ENCODE data around the gene OR7A10.

OR7A10 gene

DNA sequence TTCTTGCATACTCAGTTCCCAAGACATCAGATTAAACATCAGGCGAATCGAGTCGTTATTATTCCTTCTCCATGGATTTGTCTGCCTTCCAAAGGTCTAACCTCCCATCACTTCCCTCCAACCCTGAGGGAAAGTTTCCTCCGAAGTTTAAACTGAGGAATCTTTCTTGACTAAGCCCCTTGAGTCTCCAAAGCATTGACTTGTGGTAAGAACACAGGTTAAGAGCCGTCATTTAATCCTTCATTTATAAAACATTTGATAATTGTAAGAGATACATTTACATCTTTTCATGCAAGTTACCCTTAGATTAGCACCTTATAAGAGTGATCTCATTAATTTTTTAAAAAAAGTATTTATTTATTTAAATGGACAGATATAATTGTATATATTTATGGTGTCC, at the start of gene OR7A10:
Gene OR7A10 (minus strand): TSS at position 101 of the 400 bp plus-strand sequence. CDS start 7,045 bp downstream, outside the sequence.
- DNase-seq (ENCODE audit: low read depth in 2 of 2): no peak

DNA sequence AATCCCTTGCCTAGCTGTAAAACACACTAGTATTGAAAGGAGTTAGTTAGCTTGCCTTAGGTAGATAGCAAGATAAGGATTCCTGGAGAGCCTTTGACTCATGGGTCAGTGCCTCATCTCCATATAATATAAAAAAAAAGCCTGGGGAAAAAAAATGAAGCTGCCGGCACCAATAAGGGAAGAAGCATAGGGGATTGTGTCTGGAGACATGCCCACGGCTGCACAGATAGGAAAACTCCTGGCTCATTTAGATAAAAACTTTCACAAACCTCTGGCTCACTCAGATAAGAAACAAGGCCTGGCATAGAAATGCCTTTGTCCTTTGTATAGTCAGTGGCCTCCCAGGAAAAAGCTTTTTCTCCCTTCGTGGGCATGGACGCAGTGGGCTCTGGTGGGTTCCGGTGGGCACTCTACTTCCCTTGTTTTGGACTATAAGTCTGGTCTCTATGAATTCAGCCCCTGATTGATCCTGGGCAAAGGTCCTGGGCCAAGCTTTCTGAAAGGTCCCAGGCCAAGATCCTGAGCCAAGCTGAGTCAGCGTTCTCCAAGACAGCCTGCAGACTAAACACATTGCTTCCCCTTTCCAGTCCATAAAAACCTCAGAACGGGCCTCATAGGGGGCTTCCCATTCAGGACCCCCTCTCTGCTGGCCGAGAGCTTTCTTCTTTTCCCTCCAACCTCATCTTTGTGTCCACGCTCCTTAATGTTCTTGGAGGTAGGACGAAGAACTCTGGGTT, 42.1 kb upstream of the OR7A10 start:
- no peak for DNase-seq (ENCODE audit: low read depth in 2 of 2)

DNA sequence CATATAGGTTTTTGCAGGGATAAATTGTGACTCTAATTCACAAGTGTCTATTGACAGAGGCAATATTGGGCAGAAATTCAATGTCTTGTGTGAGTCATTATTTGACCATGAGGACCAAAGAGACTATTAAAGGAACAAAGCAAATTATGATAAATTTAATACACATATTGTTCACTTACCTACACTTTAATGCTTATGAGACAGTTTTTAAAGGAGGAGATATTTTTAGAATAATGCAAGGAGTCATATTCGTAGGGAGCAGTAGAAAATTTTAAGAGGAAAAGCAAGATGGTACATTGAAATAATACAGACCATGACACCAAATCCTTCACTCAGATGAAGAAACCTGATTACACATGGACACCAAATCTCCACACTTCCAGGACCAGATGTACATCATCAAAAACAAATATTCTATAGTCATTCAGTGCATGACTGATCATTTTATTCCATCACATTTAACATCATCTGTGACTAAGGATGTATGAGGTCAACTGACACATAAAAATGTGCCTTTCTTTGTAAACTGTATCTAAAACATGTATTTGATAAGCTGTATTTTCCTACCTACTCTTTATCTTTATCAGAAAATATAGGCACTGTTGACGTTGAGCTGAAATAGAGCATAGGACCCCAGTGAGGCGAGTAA, 41.4 kb upstream of the OR7A10 start:
- DNase-seq (ENCODE audit: low read depth in 2 of 2): no peak

DNA sequence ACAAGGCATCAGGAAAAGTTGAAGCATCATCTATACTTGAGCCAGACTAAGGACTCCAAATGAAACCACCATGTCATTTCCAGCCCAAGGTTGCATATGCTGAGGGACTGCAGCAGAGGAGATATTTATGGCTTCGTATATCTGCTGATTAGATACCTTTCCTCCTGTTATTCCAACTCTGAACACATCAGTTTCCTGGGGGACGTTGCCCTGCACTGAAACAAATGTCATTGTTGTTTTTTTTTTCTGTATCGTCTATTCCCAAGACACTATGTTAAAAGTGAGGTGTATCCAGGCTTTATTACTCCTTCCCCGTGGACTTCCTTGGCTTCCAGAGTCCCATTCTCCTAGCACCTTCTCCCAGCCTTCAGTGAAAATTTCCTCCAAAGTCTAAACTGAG, 37.3 kb upstream of the OR7A10 start, which contains the start of gene OR7A17:
Gene OR7A17 (minus strand): TSS at position 101 of the 400 bp plus-strand sequence. CDS start 4,777 bp downstream, outside the sequence.
- DNase-seq (ENCODE audit: low read depth in 2 of 2): no peak

- DNase-seq (ENCODE audit: low read depth in 2 of 2): no peak
Measured at GRCh38 chr19:14871619-14872230, 23.0 kb upstream of the OR7A10 start.

GRCh38 chr19:14868497-14868896, 19.8 kb upstream of the OR7A10 start:
- DNase-seq (ENCODE audit: low read depth in 2 of 2): no peak

DNA sequence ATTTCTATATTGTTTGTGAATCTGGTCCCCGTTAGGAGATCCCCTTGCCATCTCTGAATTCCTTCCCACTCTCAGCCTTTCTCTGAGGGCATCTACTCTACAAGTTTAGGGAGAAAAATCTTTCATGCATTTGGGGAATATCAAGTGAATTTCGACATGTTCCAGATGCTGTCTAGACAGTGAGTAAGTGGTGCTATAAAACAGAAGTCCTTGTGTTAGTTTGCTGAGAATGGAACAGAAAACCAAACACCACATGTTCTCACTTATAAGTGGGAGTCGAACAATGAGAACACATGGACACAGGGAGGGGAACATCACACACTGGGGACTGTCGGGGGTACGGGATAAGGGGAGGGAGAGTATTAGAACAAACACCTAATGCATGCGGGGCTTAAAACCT, 5.1 kb downstream of the OR7A10 start:
- DNase-seq (ENCODE audit: low read depth in 2 of 2): no peak

GRCh38 chr19:14843169-14843568, 5.6 kb downstream of the OR7A10 start:
- DNase-seq (ENCODE audit: low read depth in 2 of 2): no peak

DNA sequence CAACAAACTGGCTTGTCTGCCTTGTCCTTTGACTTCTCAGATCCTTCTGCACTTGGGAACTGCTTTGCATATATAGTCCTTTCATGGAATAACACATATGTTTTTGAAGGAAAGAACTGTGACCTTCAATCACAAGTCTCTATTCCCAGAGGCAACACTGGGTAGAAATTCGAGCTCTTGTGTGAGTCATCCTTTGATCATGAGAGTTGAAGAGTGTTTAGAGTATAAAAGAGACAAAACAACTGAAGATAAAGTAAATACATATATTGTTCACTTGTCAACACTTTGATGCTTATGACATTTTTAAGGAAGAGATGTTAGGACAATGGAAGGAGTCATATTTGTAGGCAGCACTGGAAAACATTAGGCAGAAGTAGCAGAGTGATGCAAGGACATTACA, 8.5 kb downstream of the OR7A10 start:
- no peak for DNase-seq (ENCODE audit: low read depth in 2 of 2)

GRCh38 chr19:14837391-14837790, 11.3 kb downstream of the OR7A10 start:
- no peak for DNase-seq (ENCODE audit: low read depth in 2 of 2)

- DNase-seq (ENCODE audit: low read depth in 2 of 2): no peak
Measured at GRCh38 chr19:14835011-14835410, 13.7 kb downstream of the OR7A10 start, which contains the start of the genes OR7A5 and OR7C1. TSS of gene OR7A5 (minus strand) at chr19:14835185. CDS start at chr19:14828241, 6,944 bp downstream. TSS of gene OR7C1 (minus strand) at chr19:14835185. CDS start at chr19:14800136, 35,049 bp downstream.

DNA sequence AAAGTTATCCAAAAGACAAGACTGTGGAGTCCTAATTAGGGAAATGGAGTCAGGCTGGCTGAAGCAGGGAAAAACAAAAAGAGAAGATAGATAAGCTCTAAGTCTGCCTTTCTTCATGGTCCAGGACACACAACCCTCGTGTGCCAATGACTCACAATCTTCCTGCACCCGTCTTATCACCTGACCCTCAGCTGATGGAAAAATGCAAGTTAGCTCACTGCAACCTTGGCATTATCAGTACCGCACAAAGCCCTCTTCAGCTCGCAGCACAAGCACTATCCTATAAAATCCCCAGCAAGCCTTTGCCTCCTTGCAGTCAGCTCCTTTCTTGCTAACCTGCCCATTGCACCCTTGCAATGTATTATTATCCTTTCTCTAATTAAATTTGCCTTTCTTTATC, 18.0 kb downstream of the OR7A10 start:
- no peak for DNase-seq (ENCODE audit: low read depth in 2 of 2)

- no peak for DNase-seq (ENCODE audit: low read depth in 2 of 2)
Measured at GRCh38 chr19:14826006-14826405, 22.7 kb downstream of the OR7A10 start.

DNA sequence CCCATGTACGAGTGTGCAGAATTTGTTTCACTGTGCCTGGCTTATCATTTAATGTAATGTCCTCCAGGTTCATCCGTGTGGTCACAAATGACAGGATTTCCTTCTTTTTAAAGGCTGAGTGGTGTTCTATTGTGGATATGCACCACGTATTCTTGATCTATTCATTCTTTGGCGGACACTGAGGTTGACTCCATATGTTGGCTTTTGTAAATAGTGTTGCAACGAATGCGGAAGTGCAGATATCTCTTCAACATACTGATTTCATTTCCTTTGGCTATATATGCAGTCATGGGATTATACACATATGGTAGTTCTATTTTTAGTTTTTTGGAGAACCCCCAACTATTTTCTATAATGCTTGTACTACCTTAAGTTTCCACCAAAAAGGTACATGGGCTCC, 26.8 kb downstream of the OR7A10 start:
- DNase-seq (ENCODE audit: low read depth in 2 of 2): no peak

DNA sequence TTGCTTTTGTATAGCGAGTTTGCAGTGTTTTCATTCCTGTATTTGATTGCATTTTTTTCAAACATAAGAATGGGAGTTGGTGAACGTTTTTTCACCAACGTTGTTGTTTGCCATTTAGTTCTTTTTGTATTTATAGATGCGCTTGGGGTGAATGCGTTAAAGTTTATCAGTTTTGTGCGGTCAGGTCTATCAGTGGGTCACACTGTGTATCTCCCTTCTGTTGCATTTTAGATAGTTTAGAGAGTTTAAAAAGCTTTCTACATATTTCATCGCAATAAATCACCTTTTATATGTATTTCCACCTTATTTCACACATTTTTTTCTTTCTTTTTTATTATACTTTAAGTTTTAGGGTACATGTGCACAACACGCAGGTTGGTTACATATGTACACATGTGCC, 30.1 kb downstream of the OR7A10 start:
- no peak for DNase-seq (ENCODE audit: low read depth in 2 of 2)

DNA sequence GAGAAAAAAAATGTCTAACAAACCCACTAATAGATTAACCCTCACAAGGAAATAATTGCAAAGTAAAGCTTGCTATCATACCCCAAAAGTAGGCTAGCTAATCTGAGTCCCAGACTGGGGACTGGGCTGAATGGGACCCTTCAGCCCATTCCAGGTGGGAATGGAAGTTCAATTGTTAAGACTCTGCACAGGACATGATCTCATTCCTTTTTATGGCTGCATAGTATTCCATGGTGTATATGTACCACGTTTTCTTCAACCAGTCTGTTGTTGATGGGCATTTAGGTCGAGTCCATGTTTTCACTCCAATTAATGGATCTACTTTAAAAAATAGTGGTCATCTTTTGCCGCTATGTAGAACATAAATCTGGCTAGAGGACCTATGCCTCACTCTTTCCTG, 31.7 kb downstream of the OR7A10 start:
- no peak for DNase-seq (ENCODE audit: low read depth in 2 of 2)

DNA sequence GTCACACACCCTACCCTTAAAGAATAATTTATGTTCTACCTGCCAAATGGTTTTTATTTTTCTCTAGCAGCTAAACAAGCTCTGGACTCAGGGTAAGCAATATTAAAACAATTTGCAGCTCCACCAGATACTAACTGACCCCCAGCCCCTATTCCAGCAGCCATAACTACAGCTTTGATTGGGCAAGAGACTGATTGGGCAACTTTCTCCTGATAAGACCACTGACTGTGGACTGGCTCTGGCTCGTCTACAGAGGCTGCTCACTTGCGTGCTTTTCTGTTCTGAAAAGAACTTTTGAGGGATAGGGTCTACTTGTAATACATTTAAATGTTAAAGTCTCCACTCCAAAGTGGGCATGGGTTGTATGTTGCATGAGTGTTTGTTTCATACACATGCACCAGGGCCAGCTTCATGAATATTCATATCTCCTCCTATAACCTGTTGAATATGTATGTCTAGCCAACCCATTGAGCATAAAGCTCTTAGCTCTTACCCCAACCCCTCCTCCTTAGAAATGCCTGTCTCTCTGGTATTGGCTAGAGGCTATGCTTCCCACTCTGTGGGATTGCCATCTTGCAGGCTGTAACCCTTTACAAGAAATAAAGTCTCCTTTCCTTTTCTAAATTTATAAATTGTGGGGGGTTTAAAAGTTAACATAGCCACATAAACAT, 33.6 kb downstream of the OR7A10 start:
- DNase-seq (ENCODE audit: low read depth in 2 of 2): no peak

- no peak for DNase-seq (ENCODE audit: low read depth in 2 of 2)
Measured at GRCh38 chr19:14809272-14810057, 39.3 kb downstream of the OR7A10 start.

GRCh38 chr19:14804765-14805164, 44.0 kb downstream of the OR7A10 start:
- no peak for DNase-seq (ENCODE audit: low read depth in 2 of 2)

GRCh38 chr19:14798760-14799159, 50.0 kb downstream of the OR7A10 start:
- DNase-seq (ENCODE audit: low read depth in 2 of 2): no peak

DNA sequence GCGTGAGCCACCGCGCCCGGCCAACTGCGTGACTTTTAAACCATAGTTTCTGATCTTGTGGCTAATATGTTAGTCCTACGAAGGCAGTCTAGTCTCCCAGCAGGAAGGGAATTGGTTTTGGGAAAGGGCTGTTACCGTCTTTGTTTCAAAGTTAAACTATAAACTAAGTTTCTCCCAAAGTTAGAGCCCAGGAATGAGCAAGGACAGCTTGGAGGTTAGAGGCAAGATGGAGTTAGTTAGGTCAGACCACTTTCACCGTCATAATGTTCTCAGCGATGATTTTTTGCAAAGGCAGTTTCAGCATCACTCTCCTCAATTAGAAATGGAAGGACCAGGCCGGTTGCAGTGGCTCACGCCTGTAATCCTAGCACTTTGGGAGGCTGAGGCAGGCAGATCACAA, 52.7 kb downstream of the OR7A10 start:
- no peak for DNase-seq (ENCODE audit: low read depth in 2 of 2)
